HG02798 (cell line): Measurements from ENCODE around the gene TOP2A.

Experiments used
- ATAC-seq: cut with Tn5 transposase; IDR thresholded peaks from one replicate; pipeline ENCODE4 v1.9.1; 2021; ENCODE audit warnings: mild to moderate bottlenecking; ENCODE audit not compliant: unreplicated experiment, poor library complexity

The TOP2A gene

DNA sequence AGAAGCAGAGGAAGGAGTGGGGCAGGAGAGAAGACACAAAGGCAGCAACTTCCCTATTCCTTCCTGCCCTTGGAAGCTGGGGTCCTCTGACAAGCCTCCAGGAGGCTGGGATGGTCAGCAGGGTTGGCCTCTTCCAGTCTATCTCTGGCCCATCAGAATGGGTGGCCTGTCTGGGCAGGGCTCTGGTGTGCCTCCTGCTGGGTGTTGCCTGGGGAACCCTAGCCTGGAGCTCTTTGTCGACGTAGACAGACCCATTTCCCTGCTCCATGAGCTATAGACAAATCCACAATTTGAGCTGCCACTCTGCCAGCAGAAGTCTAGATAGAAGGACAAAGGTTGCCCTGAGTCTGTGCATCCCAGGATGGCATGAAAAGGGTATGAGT is 36.9 kb upstream of the TOP2A start:
- no peak for ATAC-seq

DNA sequence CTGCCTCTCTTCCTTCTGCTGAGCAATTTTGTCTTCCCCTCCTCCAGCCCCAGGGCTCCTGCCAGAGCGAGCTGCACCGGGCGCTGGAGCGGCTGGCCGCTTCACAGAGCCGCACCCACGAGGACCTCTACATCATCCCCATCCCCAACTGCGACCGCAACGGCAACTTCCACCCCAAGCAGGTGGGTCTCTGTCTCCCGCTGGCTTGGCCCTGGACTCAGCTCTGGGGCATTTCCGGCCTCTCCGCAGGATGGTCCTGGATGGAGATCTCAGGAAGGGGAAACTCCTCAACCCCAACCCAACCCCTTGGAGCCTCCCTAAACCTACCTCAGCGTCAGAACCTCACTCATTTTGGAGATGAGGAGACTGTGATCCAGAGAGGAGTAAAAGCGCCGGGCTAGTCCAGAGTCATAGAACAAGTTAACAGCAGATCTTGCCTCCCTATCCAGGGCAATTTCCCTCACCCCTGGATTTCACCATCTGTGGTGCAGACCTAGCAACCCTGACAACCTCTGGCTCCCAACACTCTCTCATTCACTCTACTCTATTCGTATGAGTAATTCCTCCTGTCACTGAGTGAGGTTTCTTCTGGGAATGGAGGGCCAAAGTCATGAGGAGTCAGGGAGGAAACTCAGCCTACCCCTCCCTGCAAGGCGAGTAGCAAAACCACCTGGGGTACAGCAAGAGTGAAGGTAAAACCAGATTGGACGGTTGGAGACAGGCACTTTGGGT is 36.4 kb upstream of the TOP2A start:
- ATAC-seq, result no peak

DNA sequence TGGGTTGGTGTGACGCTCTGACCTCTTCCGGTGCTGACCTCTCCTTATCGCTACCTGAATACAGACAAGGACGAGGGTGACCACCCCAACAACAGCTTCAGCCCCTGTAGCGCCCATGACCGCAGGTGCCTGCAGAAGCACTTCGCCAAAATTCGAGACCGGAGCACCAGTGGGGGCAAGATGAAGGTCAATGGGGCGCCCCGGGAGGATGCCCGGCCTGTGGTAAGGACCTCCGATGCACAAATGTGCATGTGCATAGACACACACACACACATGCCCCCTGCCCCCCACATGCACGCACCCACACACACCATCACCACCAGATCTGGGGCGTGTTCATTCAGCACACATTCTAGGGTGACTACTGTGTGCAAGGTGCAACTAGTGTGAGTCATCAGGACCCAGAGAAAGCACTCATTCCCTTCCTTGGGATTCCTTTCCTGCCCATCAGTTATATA is 35.3 kb upstream of the TOP2A start:
- no peak for ATAC-seq

DNA sequence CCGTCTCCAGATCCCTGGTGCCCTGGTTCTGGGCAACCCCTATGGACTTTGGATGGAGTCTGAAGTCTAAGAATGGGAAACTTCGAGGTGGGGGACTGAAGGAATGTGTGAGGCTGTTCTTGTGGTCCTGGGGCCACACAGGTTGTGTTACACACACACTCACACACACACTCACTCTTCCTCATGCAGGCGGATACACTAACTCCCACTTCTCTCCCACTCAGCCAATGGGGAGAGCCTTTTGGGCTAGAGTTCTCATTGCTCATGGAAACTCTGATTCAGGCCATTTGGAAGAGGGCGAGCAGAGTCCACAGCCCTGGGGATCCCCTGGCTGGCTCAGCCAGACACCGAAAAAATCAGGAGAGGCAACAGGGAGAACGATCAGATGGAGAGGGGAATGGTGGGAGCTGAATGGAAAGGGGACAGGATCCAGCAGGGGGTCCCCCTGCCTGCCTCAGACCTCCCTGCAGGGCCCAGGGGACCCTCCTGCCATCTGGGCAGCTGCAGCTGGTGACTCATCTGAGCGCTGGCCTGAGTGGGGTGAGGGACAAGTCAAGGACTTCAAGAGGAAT is 34.6 kb upstream of the TOP2A start:
- no peak for ATAC-seq

DNA sequence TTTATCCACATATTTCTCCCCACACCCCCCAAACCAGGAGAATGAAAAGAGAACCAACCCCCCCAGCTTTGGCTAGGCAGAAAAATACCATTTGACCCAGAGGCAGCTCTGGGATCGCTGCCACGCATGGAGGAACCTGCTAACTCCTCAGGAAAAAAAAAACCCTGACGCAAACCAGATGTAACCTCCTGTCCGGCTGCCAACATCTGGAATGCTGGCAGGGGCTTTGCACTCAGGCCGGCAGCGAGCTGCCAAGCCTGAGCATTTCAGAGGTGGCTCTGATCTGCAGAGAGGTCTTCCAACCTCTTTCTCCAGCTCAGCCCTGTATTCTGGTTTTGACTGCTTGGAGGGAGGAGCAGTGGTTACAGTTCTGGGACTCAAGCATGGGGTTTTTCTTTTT is 33.7 kb upstream of the TOP2A start:
- no peak for ATAC-seq

DNA sequence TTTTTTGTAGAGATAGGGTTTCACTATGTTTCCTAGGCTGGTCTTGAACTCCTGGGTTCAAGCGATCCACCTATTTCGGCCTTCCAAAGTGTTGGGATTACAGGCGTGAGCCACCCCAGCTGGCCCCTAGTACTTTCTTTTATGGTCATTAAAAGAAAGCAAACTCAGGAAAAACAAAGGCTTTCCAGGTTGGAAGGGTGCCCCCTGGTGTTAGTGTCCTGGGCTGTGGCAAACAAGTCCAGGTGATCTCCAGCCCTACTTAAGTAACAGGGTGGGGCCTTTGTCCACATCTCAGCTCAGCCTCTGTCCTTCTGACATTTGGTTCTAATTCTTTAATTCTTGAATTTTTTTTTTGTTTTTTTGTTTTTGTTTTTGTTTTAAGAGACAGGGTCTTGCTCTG is 32.5 kb upstream of the TOP2A start:
- no peak for ATAC-seq

DNA sequence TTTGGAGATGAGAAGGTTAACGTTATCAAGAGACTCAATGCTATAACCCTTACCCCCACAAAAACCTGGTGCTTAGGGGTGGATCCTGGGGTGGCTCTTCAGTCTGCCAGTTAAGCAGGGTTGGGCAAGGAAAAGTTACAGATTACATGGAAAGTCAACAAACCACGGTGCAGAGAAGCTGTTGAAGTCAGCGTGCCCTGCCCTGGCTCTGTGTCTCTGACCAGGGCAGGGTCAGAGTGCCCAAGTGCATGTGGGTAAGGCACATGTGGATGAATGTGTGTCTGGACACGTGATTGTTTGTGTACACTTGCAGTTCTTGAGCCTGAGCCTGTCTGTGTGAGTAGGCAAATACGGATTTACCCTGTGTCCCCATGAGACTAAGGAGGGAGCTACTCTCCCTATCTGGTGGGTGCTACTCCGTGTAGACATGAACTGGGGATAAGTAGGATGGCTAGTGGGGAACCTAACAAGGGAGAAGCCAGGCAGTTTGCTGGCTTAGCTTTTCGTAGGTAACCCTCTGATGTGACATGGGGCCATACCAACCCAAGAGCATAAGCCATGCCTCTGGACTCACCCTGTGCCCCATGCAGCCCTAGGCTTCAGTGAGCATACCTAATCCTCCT is 31.1 kb upstream of the TOP2A start:
- no peak for ATAC-seq

DNA sequence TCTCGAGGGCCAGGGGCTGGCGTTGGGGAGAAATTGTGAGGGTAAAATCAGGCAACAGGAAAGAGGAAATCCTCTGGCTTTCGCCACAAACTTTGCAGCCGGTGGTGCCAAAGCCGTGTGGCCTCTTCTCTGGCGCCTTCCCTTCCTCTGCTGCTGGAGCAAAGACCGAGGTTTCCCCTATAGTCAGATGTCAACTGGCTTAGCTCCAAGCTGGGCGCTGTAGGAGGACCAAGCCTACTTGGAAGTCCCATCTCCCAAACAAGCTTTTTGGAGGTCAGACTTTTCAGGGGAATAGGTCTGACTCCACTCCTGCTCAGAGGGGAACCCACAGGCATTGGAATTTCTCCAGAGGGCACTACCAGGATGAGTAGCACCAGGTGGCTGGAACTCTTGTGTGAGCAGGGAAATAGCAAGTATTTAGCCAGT is 30.5 kb upstream of the TOP2A start:
- no peak for ATAC-seq

DNA sequence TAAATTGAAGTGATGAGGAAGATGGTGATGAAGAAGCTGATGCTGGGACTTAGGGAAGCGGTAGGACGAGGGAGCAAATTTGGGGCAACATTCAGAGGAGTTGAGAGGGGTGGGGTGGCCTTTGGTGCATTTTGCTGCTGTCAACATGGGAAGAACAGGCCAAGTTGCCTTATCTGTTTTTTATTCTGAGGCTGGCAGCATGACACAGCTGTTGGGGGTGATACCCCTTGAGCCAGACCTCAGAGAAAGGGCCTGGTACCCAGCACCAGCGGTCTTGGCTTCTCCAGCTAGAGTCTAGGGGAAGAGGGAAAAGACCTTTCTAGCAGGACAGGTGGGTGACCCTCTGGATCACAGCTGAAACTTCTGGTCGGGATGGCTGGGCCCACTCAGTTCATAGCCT is 30.1 kb upstream of the TOP2A start:
- ATAC-seq, result no peak

DNA sequence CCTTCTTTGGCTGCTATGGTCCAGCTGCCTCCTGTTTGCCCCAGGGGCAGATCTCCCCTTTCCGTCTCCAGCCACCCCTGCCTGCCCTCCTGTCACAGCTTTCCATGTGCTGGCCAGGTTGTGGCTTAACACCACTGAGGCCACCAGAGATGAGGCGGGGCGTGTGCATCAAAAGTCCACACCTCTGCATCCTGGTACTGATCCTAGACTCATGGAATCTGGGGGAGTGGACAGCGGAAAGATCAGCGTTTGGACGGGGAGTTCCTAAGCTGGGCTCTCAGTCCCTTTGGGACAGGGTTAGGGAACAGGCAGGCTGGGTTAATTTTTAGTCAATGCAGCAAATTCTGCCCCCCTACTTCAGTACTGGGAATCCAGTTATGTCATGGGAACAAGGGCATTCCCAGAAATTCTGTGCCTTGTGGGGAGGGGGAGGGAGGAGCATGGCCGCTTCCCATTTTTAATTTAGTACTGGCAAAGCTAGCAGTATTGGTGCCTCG is 29.5 kb upstream of the TOP2A start:
- no peak for ATAC-seq

DNA sequence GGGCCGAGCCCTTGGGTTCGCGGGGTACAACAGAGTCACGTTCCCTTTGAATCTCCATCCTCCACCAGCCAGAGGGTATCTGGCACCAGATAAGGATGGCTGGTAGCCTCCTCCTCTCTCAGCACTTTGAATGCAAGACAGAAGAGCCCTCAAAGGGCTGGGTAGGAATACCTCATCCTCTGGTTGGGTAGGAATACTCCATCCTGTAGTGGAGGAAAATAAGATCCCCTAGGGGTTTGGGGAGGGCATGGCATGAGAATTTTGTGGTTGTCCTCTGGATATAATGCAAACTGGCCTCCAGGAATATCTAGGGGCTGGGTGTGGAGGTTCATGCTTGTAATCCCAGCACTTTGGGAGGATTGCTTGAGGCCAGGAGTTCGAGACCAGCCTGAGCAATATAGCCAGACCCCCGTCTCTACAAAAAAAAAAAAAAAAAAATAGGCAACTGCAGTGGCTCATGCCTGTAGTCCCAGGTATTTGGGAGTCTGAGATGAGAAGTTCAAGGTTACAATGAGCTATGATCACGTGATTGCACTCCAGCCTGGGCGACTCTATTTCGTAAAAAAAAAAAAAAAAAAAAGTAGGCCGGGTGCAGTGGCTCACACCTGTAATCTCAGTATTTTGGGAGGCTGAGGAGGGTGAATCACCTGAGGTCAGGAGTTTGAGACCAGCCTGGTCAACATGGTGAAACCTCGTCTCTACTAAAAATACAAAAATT is 28.2 kb upstream of the TOP2A start:
- ATAC-seq, result no peak

DNA sequence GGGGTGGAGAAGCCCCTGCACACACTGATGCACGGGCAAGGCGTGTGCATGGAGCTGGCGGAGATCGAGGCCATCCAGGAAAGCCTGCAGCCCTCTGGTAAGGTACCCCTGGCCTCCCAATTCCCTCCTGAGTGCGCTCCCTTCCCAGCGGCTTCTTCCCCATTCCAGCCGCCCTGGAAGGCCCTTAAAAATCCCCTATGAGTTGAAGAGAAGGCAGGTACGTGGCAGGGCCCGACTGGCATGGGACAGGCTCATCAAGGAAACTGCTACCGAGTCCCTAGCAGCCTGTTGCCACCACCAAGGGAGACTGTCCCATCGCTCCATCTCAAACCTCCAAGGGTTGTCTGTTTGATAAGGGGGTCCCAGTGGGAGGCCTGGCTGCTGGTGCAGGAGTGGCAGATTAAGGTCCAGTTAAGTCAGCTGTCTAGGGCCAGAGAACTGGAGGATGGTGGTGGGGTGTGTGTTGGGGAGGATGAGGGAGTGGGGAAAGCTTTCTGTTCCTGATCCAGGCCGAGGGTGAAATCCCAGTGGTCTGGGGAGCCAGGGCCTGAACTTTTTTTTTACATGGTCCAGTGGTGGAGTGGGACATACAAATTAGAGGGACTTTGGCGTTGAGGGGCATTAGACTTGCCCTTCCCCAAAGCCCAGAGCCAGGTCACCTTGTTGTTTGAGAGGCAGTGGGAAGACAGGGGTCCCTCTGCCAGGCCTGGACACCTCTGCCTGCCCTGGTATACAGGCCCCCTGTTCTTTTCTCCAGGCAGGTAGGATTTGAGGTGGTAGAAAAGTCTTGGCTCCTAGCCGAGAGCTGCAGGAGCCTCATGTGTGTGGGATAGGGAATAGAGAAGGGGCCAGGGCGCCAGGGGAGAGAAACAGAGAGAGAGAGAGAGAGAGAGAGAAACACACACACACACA is 26.5 kb upstream of the TOP2A start:
- ATAC-seq, result no peak

DNA sequence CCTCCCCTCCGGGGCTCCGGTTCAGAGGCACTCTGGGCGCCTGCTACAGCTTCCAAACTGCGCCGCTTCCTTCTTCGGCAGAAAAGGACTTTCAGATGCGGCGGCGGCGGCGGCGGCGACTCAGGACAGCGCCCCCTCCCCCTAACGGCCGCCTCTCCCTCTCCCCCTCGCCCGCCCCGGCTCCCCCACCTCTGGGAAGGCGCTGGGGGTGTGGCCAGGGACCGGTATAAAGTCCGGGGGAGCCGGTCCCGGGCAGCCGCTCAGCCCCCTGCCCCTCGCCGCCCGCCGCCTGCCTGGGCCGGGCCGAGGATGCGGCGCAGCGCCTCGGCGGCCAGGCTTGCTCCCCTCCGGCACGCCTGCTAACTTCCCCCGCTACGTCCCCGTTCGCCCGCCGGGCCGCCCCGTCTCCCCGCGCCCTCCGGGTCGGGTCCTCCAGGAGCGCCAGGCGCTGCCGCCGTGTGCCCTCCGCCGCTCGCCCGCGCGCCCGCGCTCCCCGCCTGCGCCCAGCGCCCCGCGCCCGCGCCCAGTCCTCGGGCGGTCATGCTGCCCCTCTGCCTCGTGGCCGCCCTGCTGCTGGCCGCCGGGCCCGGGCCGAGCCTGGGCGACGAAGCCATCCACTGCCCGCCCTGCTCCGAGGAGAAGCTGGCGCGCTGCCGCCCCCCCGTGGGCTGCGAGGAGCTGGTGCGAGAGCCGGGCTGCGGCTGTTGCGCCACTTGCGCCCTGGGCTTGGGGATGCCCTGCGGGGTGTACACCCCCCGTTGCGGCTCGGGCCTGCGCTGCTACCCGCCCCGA is 25.7 kb upstream of the TOP2A start, which contains the start of gene IGFBP4:
IGFBP4 (plus strand) TSS at position 255 of the 792 bp plus-strand sequence; CDS start at position 541, 286 bp downstream.
- ATAC-seq, result no peak

DNA sequence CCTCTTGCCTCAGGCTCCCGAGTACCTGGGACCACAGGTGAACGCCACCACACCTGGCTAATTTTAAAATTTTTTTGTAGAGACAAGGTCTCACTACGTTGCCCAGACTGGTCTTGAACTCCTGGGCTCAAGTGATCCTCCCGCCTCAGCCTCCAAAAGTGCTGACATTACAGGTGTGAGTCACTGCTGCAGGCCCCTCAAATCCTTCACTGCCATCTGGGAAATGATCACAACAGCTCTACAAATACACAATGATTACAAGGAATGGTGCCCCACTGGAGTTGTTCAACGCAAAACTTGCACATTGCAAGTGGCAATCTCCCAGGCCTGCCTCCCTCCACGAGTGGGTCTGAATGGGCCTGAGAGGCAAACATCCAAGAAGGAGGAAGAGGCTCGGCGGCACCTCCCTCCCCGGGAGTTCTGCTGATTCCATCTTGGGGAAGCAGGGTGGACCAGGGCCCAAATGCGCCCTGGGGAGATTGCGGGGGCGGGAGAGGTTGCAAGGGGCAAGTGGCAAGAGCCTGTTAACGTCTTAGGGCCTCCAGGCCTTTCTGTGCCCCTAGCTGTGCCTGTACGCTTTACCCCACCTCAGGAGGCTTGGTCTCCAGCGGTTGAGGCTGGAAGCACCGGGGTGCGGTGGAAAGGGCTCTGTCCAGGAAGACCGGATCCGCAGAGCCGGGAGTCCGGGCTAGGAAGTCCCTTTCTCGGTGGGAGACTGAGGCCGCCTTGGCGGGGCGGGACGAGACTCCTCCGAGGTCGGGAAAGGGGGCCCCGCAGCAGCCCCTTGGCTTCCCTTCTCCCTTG is 24.9 kb upstream of the TOP2A start:
- no peak for ATAC-seq

DNA sequence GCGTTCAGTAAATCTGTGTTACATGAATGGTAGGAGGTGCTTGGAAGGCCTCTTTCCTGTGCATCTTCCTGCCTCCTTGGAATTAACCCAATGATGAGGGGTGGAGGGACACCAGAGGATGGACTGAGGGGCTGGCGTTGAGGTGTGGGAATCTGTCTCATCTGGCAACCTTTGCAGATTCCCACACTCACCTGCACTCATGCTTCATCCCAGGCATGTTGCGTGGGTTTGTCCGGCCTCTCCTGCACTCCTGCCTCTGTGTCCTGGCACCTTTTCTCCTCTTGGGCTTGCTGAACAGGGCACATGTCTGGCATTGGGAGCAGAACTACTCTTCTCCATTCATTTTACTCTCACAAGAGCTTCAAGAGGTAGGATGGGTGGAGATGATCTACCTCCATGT is 22.5 kb upstream of the TOP2A start:
- ATAC-seq, result no peak

DNA sequence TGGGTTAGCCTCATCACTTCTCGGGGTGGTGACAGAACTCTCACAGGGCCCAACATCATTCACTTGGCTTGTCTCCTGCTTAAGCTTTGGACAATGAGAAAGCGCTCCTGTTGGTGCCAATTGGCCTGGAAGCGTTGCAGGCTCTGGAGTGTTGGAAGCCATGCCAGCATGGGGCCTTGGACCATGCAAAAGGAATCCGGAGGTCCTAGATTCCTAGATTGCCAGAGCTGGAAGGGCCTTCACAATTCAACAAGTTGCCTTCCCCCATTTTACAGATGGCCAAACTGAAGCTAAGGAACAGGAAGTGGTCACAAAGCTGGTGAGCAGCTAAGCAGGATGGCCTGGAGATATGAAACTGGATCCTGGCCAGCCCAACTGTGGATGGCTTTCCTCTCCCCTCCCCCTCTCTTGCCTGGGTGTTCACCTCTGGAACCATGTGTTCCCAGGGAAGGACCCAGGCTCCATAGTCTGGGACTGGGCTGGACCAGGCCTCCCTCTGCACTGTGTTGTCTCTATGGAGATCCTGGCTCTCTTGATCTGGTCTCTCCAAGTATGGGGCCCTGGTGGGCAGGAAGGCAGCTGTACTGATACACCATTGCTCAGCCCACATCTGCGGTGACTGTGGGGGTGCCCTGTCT is 19.5 kb upstream of the TOP2A start:
- no peak for ATAC-seq

DNA sequence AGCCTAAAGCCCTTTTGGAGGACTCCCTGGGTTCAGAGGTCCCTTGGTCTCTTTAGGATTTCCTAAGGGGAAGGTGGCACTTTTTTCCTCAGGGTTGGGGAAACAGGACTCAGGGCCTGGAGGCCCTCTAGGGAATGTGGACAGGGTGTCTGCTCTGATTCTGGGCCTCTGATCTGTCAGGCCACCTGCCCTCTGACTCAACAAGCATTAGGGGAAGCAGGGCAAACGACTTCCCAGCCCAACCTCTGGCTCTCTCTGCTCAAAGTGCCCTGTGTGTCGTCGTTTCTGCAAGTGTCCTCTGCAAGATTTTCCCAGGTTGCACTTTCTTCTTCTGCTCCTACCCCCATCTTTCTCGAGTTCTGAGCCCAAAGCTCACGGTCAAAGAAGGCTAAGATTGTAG is 18.9 kb upstream of the TOP2A start:
- no peak for ATAC-seq
